PC-9 (cell line): Measurements from ENCODE around the gene THADA. TPM values are rescaled to one million over a fixed set of nuclear protein-coding genes. Genes with fewer than 3 reads are reported as not detected.

Experiments
- BruUV-seq: library from RNA; stranded (reverse); fragments of 400-500 nt; replicated peaks from 2 replicates; lab custom pipeline; 2021; lab: Mats Ljungman, UMichigan
- CTCF ChIA-PET: fragments of 300-600 bp; sonication (Branson Sonifier 250); formaldehyde crosslinking; loops from one replicate; lab custom pipeline; 2022; ENCODE audit warnings: antibody characterized with exemption; lab: Charles Lee
- POLR2A ChIA-PET: fragments of 300-600 bp; sonication (Branson Sonifier 250); formaldehyde crosslinking; loops from one replicate; lab custom pipeline; 2022; ENCODE audit warnings: antibody characterized with exemption; ENCODE audit not compliant: unreplicated experiment; lab: Charles Lee
- DNase-seq, 2 experiments: peaks; one replicate each; pipeline versions ENCODE4 v3.0.0 to v3.0.0-alpha.2; 2015 to 2022; ENCODE audit warnings: mixed read lengths in 1 of 2
- H2AFZ ChIP-seq: fragments of 200-600 bp; sonication (generic); 2 replicates; pipeline ENCODE4 v1.8.1; 2017; ENCODE audit warnings: antibody characterized with exemption
- H3F3A ChIP-seq: fragments of 200-600 bp; sonication (generic); 2 replicates; pipeline ENCODE4 v1.8.1; 2017; ENCODE audit warnings: antibody characterized with exemption, mild to moderate bottlenecking, low read depth; ENCODE audit not compliant: insufficient read depth
- H3K27ac ChIP-seq: fragments of 200-600 bp; sonication (generic); 2 replicates; pipeline ENCODE4 v1.6.1; 2016; ENCODE audit warnings: mixed run types
- H3K27me3 ChIP-seq: fragments of 200-600 bp; sonication (generic); 2 replicates; pipeline ENCODE4 v1.6.1; 2016; ENCODE audit warnings: low read depth, mixed run types; ENCODE audit not compliant: insufficient read depth
- H3K36me3 ChIP-seq: fragments of 200-600 bp; sonication (generic); 2 replicates; pipeline ENCODE4 v1.6.1; 2016; ENCODE audit warnings: low read depth, mixed run types
- H3K4me1 ChIP-seq: fragments of 200-600 bp; sonication (generic); replicated peaks from 2 replicates; pipeline ENCODE4 v1.6.1; 2016; ENCODE audit warnings: mixed run types; ENCODE audit not compliant: insufficient read depth
- H3K4me2 ChIP-seq: fragments of 200-600 bp; sonication (generic); 2 replicates; pipeline ENCODE4 v1.6.1; 2017; ENCODE audit warnings: mixed run types
- H3K4me3 ChIP-seq: fragments of 200-600 bp; sonication (generic); 2 replicates; pipeline ENCODE4 v1.6.1; 2016; ENCODE audit warnings: mixed run types
- H3K79me2 ChIP-seq: fragments of 200-600 bp; sonication (generic); 2 replicates; pipeline ENCODE4 v1.6.1; 2017; ENCODE audit warnings: low read depth, mixed run types
- H3K9me2 ChIP-seq: fragments of 200-600 bp; sonication (generic); 2 replicates; pipeline ENCODE4 v1.8.1; 2017; ENCODE audit warnings: mild to moderate bottlenecking; ENCODE audit not compliant: insufficient read depth
- H3K9me3 ChIP-seq: fragments of 200-600 bp; sonication (generic); 2 replicates; pipeline ENCODE4 v1.8.1; 2016; ENCODE audit warnings: low read depth; ENCODE audit not compliant: insufficient read depth
- H4K20me1 ChIP-seq: fragments of 200-600 bp; sonication (generic); 2 replicates; pipeline ENCODE4 v1.8.1; 2017; ENCODE audit not compliant: insufficient read depth
- EZH2 ChIP-seq: fragments of 200-600 bp; sonication (generic); IDR thresholded peaks from 2 replicates; pipeline ENCODE4 v1.8.0; 2017; ENCODE audit warnings: antibody characterized with exemption, low read depth
- intact Hi-C: fragments of 100-400 bp; cut with micrococcal nuclease; formaldehyde crosslinking; loops from one replicate; pipeline ENCODE4 v1.10.0; 2022; ENCODE audit not compliant: unreplicated experiment
- total RNA-seq: library from RNA; stranded (reverse); gene quantifications from 2 replicates; pipeline ENCODE4 v1.2.3, GENCODE V29; 2021
- TF ChIP-seq, protein P1 (sequence below): fragments of 200-600 bp; sonication (generic); conservative IDR thresholded peaks from 2 replicates; pipeline ENCODE4 v1.6.1; 2017; ENCODE audit warnings: mixed run types, antibody characterized with exemption, mild to moderate bottlenecking, moderate library complexity

Gene THADA
- total RNA-seq, 1 experiment from 2014 or later, result 28.1 TPM

DNA sequence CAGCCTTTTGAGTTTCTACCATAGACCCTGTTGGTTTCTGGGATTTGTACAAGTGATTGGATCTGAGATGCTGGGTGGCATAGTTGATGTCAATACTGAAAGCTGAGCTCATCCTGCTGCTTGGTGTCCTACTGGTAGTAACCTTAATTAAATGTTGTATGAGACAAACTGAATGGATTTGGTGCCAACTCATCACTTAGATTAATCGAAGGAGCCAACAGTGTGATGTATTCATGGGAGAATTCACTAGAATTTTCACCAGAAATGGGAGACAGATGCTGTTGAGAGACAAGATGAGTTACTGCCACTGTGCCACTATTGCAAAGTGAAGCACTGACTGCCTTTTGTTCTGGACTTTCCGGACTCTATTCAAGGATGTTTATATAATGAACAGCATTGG lies 158.5 kb downstream of the THADA start:
- POLR2A ChIA-PET, result no interaction called here
- H3K79me2 ChIP-seq, result no peaks in the 10 kb centered on the region
- no peak overlapping the region for H3K4me2 ChIP-seq
- 0 out of 2 replicates have a peak, but pooled peaks cover 5% of the 10 kb centered on the region for H3K36me3 ChIP-seq
- peaks cover 18% of the 10 kb centered on the region for H3K4me1 ChIP-seq
- H2AFZ ChIP-seq, result no peak overlapping the region
- no peaks in the 10 kb centered on the region; the same call in 1 of the 2 replicates for H3K9me3 ChIP-seq
- H3K27me3 ChIP-seq, result no peaks in the 10 kb centered on the region
- no peak overlapping the region for H3K27ac ChIP-seq
- no peaks in the 10 kb centered on the region for H3K9me2 ChIP-seq
- BruUV-seq, result no TSS peak
- no peak overlapping the region for H3K4me3 ChIP-seq
- CTCF ChIA-PET, result no interaction called here
- no peak for DNase-seq
- H4K20me1 ChIP-seq, result no peaks in the 10 kb centered on the region
- H3F3A ChIP-seq, result peaks cover 21% of the 10 kb centered on the region
- TF ChIP-seq, protein P1, sequence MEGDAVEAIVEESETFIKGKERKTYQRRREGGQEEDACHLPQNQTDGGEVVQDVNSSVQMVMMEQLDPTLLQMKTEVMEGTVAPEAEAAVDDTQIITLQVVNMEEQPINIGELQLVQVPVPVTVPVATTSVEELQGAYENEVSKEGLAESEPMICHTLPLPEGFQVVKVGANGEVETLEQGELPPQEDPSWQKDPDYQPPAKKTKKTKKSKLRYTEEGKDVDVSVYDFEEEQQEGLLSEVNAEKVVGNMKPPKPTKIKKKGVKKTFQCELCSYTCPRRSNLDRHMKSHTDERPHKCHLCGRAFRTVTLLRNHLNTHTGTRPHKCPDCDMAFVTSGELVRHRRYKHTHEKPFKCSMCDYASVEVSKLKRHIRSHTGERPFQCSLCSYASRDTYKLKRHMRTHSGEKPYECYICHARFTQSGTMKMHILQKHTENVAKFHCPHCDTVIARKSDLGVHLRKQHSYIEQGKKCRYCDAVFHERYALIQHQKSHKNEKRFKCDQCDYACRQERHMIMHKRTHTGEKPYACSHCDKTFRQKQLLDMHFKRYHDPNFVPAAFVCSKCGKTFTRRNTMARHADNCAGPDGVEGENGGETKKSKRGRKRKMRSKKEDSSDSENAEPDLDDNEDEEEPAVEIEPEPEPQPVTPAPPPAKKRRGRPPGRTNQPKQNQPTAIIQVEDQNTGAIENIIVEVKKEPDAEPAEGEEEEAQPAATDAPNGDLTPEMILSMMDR, result no peak
- TF ChIP-seq EZH2, result no peak
- intact Hi-C loops, result no loop called here

DNA sequence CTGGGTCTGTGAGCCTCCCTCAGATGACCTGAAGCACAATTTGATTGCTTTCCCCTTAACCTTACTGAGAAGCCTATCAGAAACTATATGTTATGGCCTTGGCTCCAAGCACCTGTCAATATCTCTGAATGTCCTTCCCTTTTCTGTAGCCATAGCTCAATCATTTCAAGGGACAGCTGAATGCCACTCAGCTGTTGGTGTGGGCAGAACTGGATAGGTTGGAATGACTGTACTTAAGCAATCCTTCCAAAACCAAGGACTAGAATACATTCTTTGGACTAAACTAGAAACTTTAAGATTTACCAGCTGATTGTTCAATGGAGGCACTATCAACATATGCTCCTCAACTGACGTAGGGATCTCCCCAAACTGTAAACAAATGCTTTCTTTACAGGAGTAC lies 159.4 kb downstream of the THADA start:
- no peak for DNase-seq
- ChIA-PET POLR2A (no interaction called here), CTCF (interaction anchor here (0.7 kb wide), 1 partner anchor 208 kb away, joined by 3 read pairs; no protein-coding TSS in a partner anchor)
- TF ChIP-seq EZH2, result no peak
- TF ChIP-seq, protein P1, result no peak
- no peak overlapping the region for H3K27ac ChIP-seq
- intact Hi-C loops, result no loop called here
- peaks cover 21% of the 10 kb centered on the region for H3F3A ChIP-seq
- no peaks in the 10 kb centered on the region for H3K79me2 ChIP-seq
- no peak overlapping the region for H3K4me3 ChIP-seq
- no peaks in the 10 kb centered on the region for H3K9me3 ChIP-seq
- 0 out of 2 replicates have a peak, but pooled peaks cover 5% of the 10 kb centered on the region for H3K36me3 ChIP-seq
- peaks cover 18% of the 10 kb centered on the region for H3K4me1 ChIP-seq
- H4K20me1 ChIP-seq, result no peaks in the 10 kb centered on the region
- no peak overlapping the region for H2AFZ ChIP-seq
- H3K9me2 ChIP-seq, result no peaks in the 10 kb centered on the region
- BruUV-seq, result no TSS peak
- no peak overlapping the region for H3K4me2 ChIP-seq
- no peaks in the 10 kb centered on the region for H3K27me3 ChIP-seq

DNA sequence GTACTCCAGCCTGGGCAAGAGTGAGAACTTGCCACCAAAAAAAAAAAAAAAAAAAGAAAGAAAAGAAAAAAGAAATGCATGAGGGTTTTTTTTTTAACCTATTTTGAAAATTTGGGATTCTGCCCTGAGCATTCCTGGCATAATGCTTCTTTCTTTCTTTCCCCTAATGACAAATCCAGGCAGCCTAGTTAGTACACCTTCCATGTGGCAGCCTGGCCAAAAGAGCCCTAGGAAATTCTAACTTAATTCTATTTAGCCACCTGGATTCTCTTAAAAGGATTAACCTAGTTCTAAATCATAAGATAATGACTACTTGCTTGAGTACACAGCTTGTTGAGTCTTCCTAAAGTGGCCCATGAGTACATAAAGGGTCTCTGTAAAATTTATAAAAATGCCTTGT lies 160.1 kb downstream of the THADA start:
- intact Hi-C loops, result no loop called here
- BruUV-seq, result no TSS peak
- H3K9me2 ChIP-seq, result no peaks in the 10 kb centered on the region
- no peaks in the 10 kb centered on the region for H3K79me2 ChIP-seq
- no peaks in the 10 kb centered on the region; the same call in 1 of the 2 replicates for H3K9me3 ChIP-seq
- H3K27me3 ChIP-seq, result no peaks in the 10 kb centered on the region
- H3F3A ChIP-seq, result peaks cover 25% of the 10 kb centered on the region
- DNase-seq, result no peak
- TF ChIP-seq, protein P1, result no peak
- POLR2A ChIA-PET, result no interaction called here
- 0 out of 2 replicates have a peak, but pooled peaks cover 5% of the 10 kb centered on the region for H3K36me3 ChIP-seq
- no peak overlapping the region for H3K4me3 ChIP-seq
- H3K4me1 ChIP-seq, result peaks cover 23% of the 10 kb centered on the region
- H3K27ac ChIP-seq, result no peak overlapping the region
- H4K20me1 ChIP-seq, result no peaks in the 10 kb centered on the region
- H3K4me2 ChIP-seq, result no peak overlapping the region
- H2AFZ ChIP-seq, result no peak overlapping the region
- CTCF ChIA-PET, result no interaction called here
